GM19455 (cell line): ENCODE measurements around the gene BCL2L1.

Experiments used
- ATAC-seq: cut with Tn5 transposase; IDR thresholded peaks from one replicate; pipeline ENCODE4 v1.9.1; 2021; ENCODE audit not compliant: unreplicated experiment

The BCL2L1 gene

DNA sequence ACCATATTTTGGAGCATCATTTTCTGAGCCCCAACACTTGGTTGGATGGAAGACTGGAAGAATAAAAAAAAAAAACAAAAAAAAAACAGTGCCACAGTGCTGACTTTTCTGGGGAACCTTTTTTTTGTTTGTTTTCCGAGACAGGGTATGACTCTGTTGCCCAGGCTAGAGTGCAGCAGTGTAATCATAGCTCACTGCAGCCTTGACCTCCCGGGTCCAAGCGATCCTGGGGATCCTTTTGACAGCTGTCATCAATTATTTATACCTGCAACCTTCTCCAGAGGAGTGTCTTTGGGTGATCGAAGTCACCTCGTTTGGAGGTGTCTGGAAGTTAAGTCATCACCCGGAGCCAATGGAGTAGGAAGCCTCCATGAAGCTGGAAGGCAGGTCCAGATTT, 8.7 kb upstream of the BCL2L1 start:
- no peak for ATAC-seq

DNA sequence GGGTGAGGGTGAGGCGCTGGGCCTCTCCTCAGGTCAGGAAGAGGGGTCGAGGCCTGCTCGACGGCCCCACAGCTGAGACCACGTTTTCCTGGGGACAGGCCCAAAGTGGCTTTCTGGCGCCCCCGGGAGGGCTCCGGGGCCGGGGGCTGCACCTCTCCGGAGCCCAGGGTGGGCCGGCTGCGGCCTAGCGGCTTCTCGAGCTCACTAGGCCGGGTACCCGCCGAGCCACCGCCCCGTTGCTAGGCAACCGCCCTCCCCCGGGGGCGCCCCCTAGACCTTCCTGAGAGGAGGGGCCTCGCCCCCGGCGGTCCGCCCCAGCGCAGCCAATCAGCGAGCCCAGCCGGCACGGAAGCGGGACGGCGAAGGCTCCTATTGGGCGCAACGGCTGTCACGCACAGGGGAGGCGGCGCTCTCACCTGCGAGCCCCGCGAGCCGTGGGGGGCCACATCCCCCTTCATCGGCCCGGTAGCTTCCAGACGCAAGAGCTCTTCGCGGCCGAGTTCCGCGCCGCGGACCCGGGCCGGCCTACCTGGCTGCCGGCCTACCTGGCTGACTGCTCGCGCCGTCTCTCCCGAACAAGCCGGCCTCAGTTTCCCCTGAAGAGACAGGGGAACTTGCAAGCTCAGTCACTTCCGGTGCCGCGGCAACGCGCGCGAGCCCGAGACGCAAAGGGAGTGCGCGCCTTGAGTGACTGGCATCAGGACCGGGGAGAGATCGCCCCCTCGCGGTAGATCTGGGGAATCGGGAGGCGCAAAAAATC, 831 bp upstream of the BCL2L1 start:
- ATAC-seq, result peak; percentile 84

GRCh38 chr20:31723069-31723318, 326 bp upstream of the BCL2L1 start:
- peak; percentile 26 for ATAC-seq

DNA sequence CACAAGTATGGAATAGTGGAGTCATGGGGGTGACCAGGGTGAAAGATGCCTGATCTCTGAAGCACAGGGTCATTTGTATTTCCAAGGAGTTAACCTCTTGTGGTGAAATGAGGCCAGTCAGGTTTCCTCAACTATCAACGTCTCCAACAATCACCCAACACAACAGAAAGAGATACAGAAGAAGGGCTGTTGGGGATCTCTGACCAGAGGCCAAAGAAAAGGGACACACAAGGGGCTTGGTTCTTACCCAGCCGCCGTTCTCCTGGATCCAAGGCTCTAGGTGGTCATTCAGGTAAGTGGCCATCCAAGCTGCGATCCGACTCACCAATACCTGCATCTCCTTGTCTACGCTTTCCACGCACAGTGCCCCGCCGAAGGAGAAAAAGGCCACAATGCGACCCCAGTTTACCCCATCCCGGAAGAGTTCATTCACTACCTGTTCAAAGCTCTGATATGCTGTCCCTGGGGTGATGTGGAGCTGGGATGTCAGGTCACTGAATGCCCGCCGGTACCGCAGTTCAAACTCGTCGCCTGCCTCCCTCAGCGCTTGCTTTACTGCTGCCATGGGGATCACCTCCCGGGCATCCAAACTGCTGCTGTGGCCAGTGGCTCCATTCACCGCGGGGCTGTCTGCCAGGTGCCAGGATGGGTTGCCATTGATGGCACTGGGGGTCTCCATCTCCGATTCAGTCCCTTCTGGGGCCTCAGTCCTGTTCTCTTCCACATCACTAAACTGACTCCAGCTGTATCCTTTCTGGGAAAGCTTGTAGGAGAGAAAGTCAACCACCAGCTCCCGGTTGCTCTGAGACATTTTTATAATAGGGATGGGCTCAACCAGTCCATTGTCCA, 1.0 kb downstream of the BCL2L1 start:
- no peak for ATAC-seq

DNA sequence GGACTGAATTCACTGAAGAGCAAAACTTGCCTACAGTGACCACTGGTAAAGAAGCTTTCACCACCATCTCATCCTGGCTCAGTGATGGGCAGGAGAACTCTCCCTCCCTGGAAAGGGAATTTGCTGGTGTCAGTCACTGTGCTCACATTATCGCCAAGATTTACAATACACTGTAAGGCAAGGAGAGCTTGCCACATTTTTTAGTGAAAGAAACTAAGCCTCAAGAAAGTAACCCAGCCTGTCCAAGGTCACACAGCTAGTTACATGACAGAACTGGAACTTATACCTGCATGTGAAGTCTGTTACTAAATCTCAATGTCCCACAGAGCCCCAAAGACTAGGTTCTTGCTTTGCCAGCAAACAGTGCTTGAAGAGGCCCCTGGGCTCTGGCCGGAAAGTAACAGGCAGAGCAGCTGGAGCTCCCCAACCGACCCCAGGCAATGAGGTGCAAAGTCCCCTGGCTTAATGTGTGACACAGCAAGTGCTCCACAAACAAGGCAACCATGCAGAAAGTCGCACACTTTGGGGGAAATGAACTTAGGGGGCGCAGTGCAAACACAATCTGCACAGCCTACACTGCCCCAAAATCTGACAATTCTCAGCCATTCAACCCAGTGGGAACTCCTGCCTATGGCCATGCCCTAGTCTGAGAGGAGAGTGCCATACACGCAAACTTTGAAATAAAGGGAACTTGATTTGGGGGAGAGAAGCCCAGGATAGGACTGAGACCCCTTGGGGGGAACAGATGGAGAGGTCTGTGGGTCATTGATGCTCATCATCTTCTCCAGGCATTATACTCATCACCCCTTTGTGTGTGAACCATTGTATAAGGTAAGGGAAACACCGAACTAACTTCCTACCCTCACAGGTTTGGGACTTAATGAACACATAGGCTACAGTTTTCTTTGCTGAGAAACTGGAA, 1.9 kb downstream of the BCL2L1 start:
- no peak for ATAC-seq

GRCh38 chr20:31719644-31720485, 2.8 kb downstream of the BCL2L1 start:
- no peak for ATAC-seq

GRCh38 chr20:31718952-31719643, 3.6 kb downstream of the BCL2L1 start:
- no peak for ATAC-seq

DNA sequence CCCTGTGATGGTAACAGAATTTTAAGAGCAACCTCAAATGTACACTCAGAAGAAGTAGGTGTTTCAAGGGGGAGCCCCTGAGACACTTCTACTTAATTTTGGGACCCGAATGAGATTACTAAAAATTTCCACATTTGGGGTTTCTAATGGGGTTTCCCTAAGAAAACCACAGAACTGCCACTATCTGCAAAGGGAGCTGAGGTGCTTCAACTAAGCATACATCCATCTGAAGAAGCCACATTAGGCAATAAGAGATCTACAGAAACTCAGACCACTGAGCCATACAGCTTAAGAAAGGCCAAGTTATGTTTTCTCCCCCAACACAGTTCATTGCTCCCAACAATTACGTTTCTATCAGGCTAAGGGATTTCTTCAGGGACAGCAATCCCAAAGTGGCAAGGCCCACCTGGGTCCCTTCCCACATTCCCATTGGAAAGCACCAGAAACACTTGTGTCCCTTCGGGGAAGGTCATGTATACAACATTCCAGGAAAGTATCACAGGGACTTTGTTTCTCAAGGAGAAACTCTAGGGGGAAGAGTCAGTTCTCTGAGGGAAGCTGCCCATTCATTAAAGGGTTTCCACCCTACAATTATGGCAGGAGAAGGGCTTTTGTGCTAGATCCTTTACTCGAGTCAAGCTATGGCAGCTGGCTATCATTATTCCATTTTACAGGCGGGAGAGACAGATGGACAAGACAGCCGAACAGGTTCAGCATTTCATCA, 5.0 kb downstream of the BCL2L1 start:
- ATAC-seq, result no peak

DNA sequence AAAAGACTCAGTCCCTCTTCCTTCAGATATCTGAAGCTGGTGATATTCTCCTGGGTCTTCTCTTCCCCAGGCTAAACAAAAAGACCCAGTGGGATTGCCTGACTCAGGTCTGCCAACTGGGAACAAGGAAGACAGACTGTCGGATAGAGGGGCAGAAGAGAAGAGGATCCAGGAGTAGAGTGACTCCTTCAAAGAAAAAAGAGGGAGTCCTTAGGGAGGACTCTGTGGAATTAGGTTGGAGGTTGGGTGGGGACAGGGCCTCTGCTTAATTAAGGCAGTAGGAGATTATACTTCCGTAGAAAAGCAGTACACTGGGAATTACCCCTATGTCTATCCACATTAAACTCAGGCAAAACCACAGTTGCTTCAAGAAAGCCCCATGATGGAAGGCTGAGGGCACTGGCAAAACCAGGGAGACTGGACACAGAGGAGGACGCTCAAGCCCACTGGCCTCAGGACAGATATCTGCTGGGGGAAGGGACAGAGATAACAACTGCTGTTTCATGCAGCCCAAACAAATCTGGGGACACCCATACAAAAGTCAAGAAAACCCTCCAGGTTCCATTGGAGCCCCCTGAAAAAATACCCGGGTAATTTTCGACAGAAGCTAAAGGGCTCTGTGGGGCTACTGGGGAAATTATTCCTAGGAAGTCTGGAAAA, 5.7 kb downstream of the BCL2L1 start:
- ATAC-seq, result no peak

DNA sequence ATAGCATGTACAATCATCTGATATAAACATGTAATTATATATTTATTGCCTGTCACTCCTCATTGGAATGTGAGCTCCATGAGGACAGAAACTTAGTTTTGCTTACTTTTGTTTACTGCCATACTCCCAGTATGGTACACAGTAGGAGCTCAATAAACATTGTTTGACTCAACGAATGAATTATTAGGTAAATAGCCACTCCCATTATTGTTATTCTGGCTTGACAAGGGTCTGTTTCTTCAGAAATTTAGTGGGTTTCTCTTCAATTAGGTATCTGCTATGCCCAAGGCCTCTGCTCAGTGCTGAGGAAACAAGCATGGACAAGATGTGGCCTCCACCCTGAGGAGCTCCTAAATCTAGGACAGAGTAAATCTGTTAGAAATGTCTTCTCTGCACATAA, 6.3 kb downstream of the BCL2L1 start:
- no peak for ATAC-seq

GRCh38 chr20:31715766-31716165, 6.9 kb downstream of the BCL2L1 start:
- no peak for ATAC-seq

DNA sequence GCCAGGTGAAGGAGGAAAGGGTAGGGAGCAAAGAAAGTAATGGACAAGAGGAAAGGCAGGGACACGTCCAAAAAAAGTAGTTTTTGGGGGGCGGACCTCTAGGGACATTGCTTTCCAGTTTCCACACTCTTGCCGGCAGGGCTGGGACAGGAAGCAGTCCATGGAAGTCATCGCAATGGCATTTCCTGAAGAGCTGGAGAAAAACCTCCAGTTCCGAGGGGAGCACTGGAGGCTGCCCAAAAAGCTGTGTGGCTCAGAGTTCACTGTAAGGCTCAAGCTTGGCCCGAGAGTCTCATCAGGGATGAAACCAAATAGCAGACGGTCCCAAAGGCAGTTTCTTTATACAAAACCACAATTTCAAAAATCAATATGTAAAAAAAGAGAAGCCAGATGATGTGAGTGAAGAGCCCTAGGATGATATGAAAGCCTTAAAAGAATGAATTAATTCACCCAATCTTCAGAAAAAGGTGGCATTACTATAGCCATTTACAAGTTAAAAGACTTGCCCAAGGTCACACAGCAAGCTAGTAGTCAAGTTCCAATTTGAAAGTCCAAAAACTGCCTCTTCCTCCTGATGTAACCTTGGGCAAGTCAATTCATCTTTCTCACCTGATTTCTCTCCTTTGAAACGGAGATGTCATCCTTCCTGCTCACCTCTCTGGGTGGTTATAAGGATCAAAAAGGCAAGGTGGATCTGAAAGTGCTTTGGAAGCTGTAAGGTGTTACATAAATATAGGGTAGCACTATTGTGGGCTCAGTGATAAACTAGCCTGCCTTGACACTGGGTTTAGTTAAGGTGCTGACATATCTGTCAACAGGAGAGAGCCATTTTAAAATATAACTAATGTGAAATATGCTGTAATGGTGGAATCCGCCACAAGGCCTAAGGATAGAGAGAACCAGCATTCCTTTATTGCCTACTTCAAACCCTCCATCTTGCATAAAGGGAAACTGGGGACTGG, 9.1 kb downstream of the BCL2L1 start:
- no peak for ATAC-seq

DNA sequence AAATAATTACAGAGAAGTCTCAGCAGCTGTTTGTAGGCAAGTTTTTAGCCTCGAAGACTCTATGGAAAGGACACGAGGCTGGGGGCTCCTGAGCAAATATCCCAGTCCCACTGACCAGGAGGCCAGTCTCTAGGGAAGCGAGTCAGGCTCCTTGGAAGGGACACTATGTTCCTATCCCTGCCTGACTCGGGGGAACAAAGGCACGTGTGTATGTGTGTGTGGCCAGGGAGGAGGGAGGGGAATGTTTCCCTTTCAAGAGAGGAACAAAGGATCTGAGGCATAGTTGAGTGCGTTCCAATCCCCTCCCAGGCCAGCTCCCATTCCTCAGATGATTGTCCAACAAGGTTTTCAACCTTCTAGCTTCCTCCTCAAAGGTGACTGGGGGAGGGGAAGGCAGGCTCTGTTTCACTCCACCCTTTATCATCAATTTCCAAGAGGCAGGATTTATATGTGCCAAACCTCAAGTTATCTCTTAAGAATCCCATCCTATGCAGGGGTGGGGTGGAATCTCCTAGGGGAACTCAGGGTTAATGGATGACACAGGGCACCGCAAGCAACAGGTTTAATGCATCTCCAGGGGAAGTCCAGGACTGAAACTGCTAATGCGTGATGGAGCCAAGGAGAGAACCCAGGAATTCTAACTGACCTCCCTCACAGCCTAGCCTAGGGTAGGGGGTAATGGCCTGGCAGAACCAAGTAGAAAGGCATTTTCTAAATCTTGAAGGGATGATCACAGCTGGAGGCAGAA, 9.9 kb downstream of the BCL2L1 start:
- no peak for ATAC-seq

DNA sequence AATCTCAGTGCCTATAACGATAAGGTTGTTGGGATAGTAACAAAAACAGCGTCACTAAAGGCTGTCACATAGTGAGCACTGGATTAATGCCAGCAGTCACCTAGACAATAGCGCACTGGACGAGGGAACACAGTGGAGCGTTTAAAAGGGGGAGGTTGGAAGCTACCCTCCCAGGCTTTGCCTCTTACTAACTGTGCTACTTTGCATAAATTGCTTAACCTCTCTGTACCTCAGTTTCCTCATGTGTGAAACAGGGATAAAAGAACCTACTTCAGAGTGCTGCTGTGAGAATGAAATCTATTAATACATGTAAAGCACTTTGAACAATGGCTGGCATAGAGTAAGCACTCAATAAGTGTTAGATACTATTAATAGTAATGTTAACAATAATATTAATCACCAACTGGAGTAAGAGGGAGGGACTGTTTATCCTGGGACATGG, 10.5 kb downstream of the BCL2L1 start:
- no peak for ATAC-seq

- ATAC-seq, result no peak
Observed at GRCh38 chr20:31711179-31712111, 11.2 kb downstream of the BCL2L1 start.
